ENCODE data around the gene ZNF860.
"Not testable (repeated sequence)": the region's sequence is repeated elsewhere in the genome, so short reads cannot be mapped to it uniquely, and the experiment has no call there.

Gene ZNF860

DNA sequence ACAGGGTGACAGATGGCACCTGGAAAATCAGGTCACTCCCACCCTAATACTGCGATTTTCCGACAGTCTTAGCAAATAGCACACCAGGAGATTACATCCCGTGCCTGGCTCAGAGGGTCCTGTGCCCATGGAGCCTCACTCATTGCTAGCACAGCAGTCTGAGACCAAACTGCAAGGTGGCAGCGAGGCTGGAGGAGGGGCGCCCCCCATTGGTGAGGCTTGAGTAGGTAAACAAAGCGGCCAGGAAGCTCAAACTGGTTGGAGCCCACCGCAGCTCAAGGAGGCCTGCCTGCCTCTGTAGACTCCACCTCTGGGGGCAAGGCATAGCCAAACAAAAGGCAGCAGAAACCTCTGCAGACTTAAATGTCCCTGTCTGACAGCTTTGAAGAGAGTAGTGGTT lies 29.1 kb downstream of the ZNF860 start:
- H3K27ac ChIP-seq (replicated peaks; ENCODE audit: low read length); H2BK15ac ChIP-seq (ENCODE audit: low read length); H2BK5ac ChIP-seq (ENCODE audit: low read length); H4K91ac ChIP-seq (ENCODE audit: low read depth, low read length, poor library complexity); DNase-seq (ENCODE audit: low spot score); H3K18ac ChIP-seq (ENCODE audit: low read length); H3K36me3 ChIP-seq (replicated peaks in 1 of 2; ENCODE audit: control insufficient read depth in 2 of 2, insufficient read depth in 2 of 2, low read length in 2 of 2); H2AFZ ChIP-seq (ENCODE audit: low read length); H3K4me3 ChIP-seq (ENCODE audit: low read length in 2 of 2); H3K4ac ChIP-seq (ENCODE audit: low read length); H3K4me1 ChIP-seq (ENCODE audit: control insufficient read depth in 2 of 2, insufficient read depth in 1 of 2, low read depth in 1 of 2, low read length in 2 of 2); H3K79me1 ChIP-seq (ENCODE audit: low read depth, low read length); H3K9ac ChIP-seq (ENCODE audit: low read depth, low read length, poor library complexity); H4K8ac ChIP-seq (ENCODE audit: low read depth, low read length); H2BK120ac ChIP-seq (ENCODE audit: low read depth, low read length); H2BK12ac ChIP-seq (ENCODE audit: low read length); H3K9me3 ChIP-seq (replicated peaks in 1 of 2; ENCODE audit: control insufficient read depth in 2 of 2, insufficient read depth in 1 of 2, low read depth in 1 of 2, low read length in 2 of 2); H3K23ac ChIP-seq (ENCODE audit: low read depth, low read length, poor library complexity); H3K4me2 ChIP-seq (ENCODE audit: insufficient read depth, low read length, poor library complexity, severe bottlenecking); H3K27me3 ChIP-seq (ENCODE audit: control insufficient read depth in 3 of 3, insufficient read depth in 3 of 3, low read depth in 1 of 3, low read length in 3 of 3); H2AK5ac ChIP-seq (ENCODE audit: low read depth, low read length); H3K14ac ChIP-seq (ENCODE audit: low read length): not testable (repeated sequence)
- no CpG with 5 or more reads among the region's 7 CpGs for WGBS, 2 donors (ENCODE audit: extremely low coverage in 2 of 2, insufficient read length in 2 of 2, insufficient replicate concordance in 1 of 2)

DNA sequence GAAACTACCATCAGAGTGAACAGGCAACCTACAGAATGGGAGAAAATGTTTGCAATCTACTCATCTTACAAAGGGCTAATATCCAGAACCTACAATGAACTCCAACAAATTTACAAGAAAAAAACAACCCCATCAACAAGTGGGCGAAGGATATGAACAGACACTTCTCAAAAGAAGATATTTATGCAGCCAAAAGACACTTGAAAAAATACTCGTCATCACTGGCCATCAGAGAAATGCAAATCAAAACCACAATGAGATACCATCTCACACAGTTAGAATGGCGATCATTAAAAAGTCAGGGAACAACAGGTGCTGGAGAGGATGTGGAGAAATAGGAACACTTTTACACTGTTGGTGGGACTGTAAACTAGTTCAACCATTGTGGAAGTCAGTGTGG lies 34.1 kb downstream of the ZNF860 start:
- not testable (repeated sequence) for H3K4me2 ChIP-seq (ENCODE audit: insufficient read depth, low read length, poor library complexity, severe bottlenecking)

DNA sequence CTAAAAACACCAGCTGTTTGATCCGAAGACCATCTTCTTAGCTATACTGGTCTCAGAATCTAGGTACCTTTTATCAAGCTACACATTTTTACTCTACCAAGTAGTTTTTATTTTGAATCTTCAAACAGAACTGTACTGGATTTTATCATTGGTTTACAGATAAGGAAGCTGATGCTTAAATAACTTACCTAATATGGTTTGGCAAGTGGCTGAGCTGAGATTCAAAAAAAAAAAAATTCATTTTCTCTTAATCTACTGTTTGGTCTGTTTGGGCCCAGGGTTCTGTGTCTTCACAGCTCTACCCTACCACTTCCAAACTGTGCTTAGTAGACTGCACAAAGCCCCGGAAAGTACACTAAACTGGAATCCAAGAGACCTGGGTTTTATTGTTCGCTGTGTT lies 35.7 kb downstream of the ZNF860 start:
- Histone ChIP-seq H3K79me1 (ENCODE audit: low read depth, low read length) (no peaks in the 10 kb centered on the region), H3K23ac (ENCODE audit: low read depth, low read length, poor library complexity) (no peak overlapping the region), H3K27me3 (ENCODE audit: control insufficient read depth in 3 of 3, insufficient read depth in 3 of 3, low read depth in 1 of 3, low read length in 3 of 3) (no peaks in the 10 kb centered on the region), H2BK5ac (ENCODE audit: low read length) (no peak overlapping the region), H2BK12ac (ENCODE audit: low read length) (no peak overlapping the region), H3K4me2 (ENCODE audit: insufficient read depth, low read length, poor library complexity, severe bottlenecking) (no peak overlapping the region), H2AFZ (ENCODE audit: low read length) (no peak overlapping the region), H3K9ac (ENCODE audit: low read depth, low read length, poor library complexity) (no peak overlapping the region), H2AK5ac (ENCODE audit: low read depth, low read length) (no peak overlapping the region), H3K4me3 (ENCODE audit: low read length in 2 of 2) (no peak overlapping the region), H3K36me3 (replicated peaks in 1 of 2; ENCODE audit: control insufficient read depth in 2 of 2, insufficient read depth in 2 of 2, low read length in 2 of 2) (no peaks in the 10 kb centered on the region), H3K9me3 (replicated peaks in 1 of 2; ENCODE audit: control insufficient read depth in 2 of 2, insufficient read depth in 1 of 2, low read depth in 1 of 2, low read length in 2 of 2) (no peaks in the 10 kb centered on the region), H3K27ac (replicated peaks; ENCODE audit: low read length) (no peak overlapping the region), H4K91ac (ENCODE audit: low read depth, low read length, poor library complexity) (no peak overlapping the region), H3K4me1 (ENCODE audit: control insufficient read depth in 2 of 2, insufficient read depth in 1 of 2, low read depth in 1 of 2, low read length in 2 of 2) (no peaks in the 10 kb centered on the region), H3K18ac (ENCODE audit: low read length) (no peak overlapping the region), H3K4ac (ENCODE audit: low read length) (no peak overlapping the region), H2BK15ac (ENCODE audit: low read length) (no peak overlapping the region), H4K8ac (ENCODE audit: low read depth, low read length) (no peak overlapping the region), H3K14ac (ENCODE audit: low read length) (no peak overlapping the region), H2BK120ac (ENCODE audit: low read depth, low read length) (no peak overlapping the region)
- no peak for DNase-seq (ENCODE audit: low spot score)
- WGBS, 2 donors (ENCODE audit: extremely low coverage in 2 of 2, insufficient read length in 2 of 2, insufficient replicate concordance in 1 of 2): no CpG with 5 or more reads among the region's 3 CpGs

More for the DNA sequence above, 34.1 kb downstream of the ZNF860 start:
- H3K27me3 ChIP-seq (ENCODE audit: control insufficient read depth in 3 of 3, insufficient read depth in 3 of 3, low read depth in 1 of 3, low read length in 3 of 3); H3K4me3 ChIP-seq (ENCODE audit: low read length in 2 of 2); H2BK12ac ChIP-seq (ENCODE audit: low read length); H3K23ac ChIP-seq (ENCODE audit: low read depth, low read length, poor library complexity); H3K27ac ChIP-seq (replicated peaks; ENCODE audit: low read length); H2AK5ac ChIP-seq (ENCODE audit: low read depth, low read length); DNase-seq (ENCODE audit: low spot score); H2AFZ ChIP-seq (ENCODE audit: low read length); H3K9me3 ChIP-seq (replicated peaks in 1 of 2; ENCODE audit: control insufficient read depth in 2 of 2, insufficient read depth in 1 of 2, low read depth in 1 of 2, low read length in 2 of 2); H3K4me1 ChIP-seq (ENCODE audit: control insufficient read depth in 2 of 2, insufficient read depth in 1 of 2, low read depth in 1 of 2, low read length in 2 of 2); H3K9ac ChIP-seq (ENCODE audit: low read depth, low read length, poor library complexity); H4K8ac ChIP-seq (ENCODE audit: low read depth, low read length); H2BK5ac ChIP-seq (ENCODE audit: low read length); H2BK120ac ChIP-seq (ENCODE audit: low read depth, low read length); H4K91ac ChIP-seq (ENCODE audit: low read depth, low read length, poor library complexity); H3K18ac ChIP-seq (ENCODE audit: low read length); H3K79me1 ChIP-seq (ENCODE audit: low read depth, low read length); H3K36me3 ChIP-seq (replicated peaks in 1 of 2; ENCODE audit: control insufficient read depth in 2 of 2, insufficient read depth in 2 of 2, low read length in 2 of 2); H3K14ac ChIP-seq (ENCODE audit: low read length); H2BK15ac ChIP-seq (ENCODE audit: low read length); H3K4ac ChIP-seq (ENCODE audit: low read length): not testable (repeated sequence)
- WGBS, 2 donors (ENCODE audit: extremely low coverage in 2 of 2, insufficient read length in 2 of 2, insufficient replicate concordance in 1 of 2): no CpG with 5 or more reads among the region's 3 CpGs

DNA sequence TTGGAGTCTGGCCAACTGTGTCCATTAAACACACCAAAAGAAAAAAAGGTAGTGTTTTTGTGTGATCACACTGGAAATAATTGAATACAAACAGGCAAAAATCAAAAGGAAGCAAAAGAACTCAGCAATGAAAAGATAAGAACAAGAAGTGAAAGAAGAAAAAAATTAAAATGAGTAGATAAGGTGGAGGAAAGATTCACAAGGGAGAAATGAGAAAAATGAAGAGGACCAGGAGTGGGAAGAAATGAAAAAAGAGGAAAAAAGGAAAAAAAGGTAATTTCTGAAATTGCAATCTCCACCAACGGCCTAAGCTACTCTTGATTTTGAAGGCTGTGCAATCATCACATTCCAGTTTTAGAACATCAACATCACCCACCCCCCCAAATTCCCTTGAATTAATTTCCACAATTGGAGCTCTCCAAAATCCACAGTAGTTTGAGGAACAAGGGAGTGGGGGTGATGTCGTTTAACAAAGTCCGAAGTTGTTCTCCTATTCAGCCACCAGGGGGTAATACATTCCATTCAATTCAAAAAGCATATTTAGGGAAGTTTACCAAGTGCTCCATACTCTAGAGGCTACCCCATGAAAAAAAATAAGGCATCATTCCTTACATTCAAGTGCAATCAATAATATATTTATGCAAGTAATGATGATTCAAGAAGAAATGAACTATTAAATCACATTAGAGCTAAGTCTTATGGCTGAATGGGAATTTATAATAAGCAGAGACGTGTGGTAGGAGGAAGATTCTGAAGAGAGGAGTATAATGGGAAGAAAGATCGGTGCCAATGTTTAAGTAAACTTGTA lies 37.4 kb downstream of the ZNF860 start:
- no peaks in the 10 kb centered on the region for H3K36me3 ChIP-seq (replicated peaks in 1 of 2; ENCODE audit: control insufficient read depth in 2 of 2, insufficient read depth in 2 of 2, low read length in 2 of 2)
- H2BK120ac ChIP-seq (ENCODE audit: low read depth, low read length): no peak overlapping the region
- no peak overlapping the region for H3K27ac ChIP-seq (replicated peaks; ENCODE audit: low read length)
- no peaks in the 10 kb centered on the region for H3K4me1 ChIP-seq (ENCODE audit: control insufficient read depth in 2 of 2, insufficient read depth in 1 of 2, low read depth in 1 of 2, low read length in 2 of 2)
- no peak overlapping the region for H2AFZ ChIP-seq (ENCODE audit: low read length)
- H2AK5ac ChIP-seq (ENCODE audit: low read depth, low read length): no peak overlapping the region
- no peak overlapping the region for H4K8ac ChIP-seq (ENCODE audit: low read depth, low read length)
- no peak overlapping the region for H3K9ac ChIP-seq (ENCODE audit: low read depth, low read length, poor library complexity)
- no peaks in the 10 kb centered on the region for H3K79me1 ChIP-seq (ENCODE audit: low read depth, low read length)
- no peak overlapping the region for H3K4me2 ChIP-seq (ENCODE audit: insufficient read depth, low read length, poor library complexity, severe bottlenecking)
- no peaks in the 10 kb centered on the region for H3K9me3 ChIP-seq (replicated peaks in 1 of 2; ENCODE audit: control insufficient read depth in 2 of 2, insufficient read depth in 1 of 2, low read depth in 1 of 2, low read length in 2 of 2)
- H2BK15ac ChIP-seq (ENCODE audit: low read length): no peak overlapping the region
- H3K14ac ChIP-seq (ENCODE audit: low read length): no peak overlapping the region
- H2BK5ac ChIP-seq (ENCODE audit: low read length): no peak overlapping the region
- H3K4me3 ChIP-seq (ENCODE audit: low read length in 2 of 2): no peak overlapping the region
- H2BK12ac ChIP-seq (ENCODE audit: low read length): no peak overlapping the region
- no peak overlapping the region for H3K4ac ChIP-seq (ENCODE audit: low read length)
- H3K23ac ChIP-seq (ENCODE audit: low read depth, low read length, poor library complexity): no peak overlapping the region
- no CpG with 5 or more reads among the region's 5 CpGs for WGBS, 2 donors (ENCODE audit: extremely low coverage in 2 of 2, insufficient read length in 2 of 2, insufficient replicate concordance in 1 of 2)
- peak; percentile 24 for DNase-seq (ENCODE audit: low spot score)
- no peaks in the 10 kb centered on the region for H3K27me3 ChIP-seq (ENCODE audit: control insufficient read depth in 3 of 3, insufficient read depth in 3 of 3, low read depth in 1 of 3, low read length in 3 of 3)
- no peak overlapping the region for H3K18ac ChIP-seq (ENCODE audit: low read length)
- H4K91ac ChIP-seq (ENCODE audit: low read depth, low read length, poor library complexity): no peak overlapping the region

All from neuronal stem cell (in vitro differentiated cells).